HepG2 (cell line): ENCODE data around the gene RAB30. TPM values are rescaled to one million over a fixed set of nuclear protein-coding genes. Genes with fewer than 3 reads are reported as not detected.
A peak's percentile ranks its signal among the peaks of the same experiment; 100 is the strongest.

Experiments
- BCL6 ChIP-seq: IDR thresholded peaks from 2 replicates; pipeline ENCODE4 v1.6.1; 2016; ENCODE audit warnings: missing genetic modification reagents, missing compliant biosample characterization
- CBX5 ChIP-seq: sonication (generic); formaldehyde crosslinking; IDR thresholded peaks from 2 replicates; pipeline ENCODE4 v1.4.0; 2020; ENCODE audit warnings: missing genetic modification reagents, borderline replicate concordance
- KAT2B ChIP-seq: fragments of 150-350 bp; IDR thresholded peaks from 2 replicates; pipeline ENCODE4 v1.6.1; 2014; ENCODE audit warnings: low read depth, low read length, borderline replicate concordance
- KLF16 ChIP-seq, 2 experiments: sonication (generic) in 1 of 2; formaldehyde crosslinking in 1 of 2; IDR thresholded peaks; 2 replicates each; pipeline versions ENCODE4 v1.6.1 to v1.8.0; 2016 to 2023; ENCODE audit warnings: missing genetic modification reagents in 2 of 2, missing compliant biosample characterization in 1 of 2
- MAFK ChIP-seq, 2 experiments: IDR thresholded peaks in 1 of 2; conservative IDR thresholded peaks in 1 of 2; 2 replicates each; pipeline ENCODE4 v1.6.1; 2011; ENCODE audit warnings: improper control_type of control experiment in 2 of 2, low read length in 2 of 2
- MEF2D ChIP-seq: sonication (generic); formaldehyde crosslinking; IDR thresholded peaks from 2 replicates; pipeline ENCODE4 v1.5.1; 2020; ENCODE audit warnings: mild to moderate bottlenecking, missing genetic modification reagents
- MIER2 ChIP-seq: IDR thresholded peaks from 2 replicates; pipeline ENCODE4 v1.6.1; 2016; ENCODE audit warnings: missing biosample characterization, missing genetic modification reagents
- NBN ChIP-seq: fragments of 450-650 bp; conservative IDR thresholded peaks from 2 replicates; pipeline ENCODE4 v1.6.1; 2017
- NR2F6 ChIP-seq, 2 experiments: IDR thresholded peaks; 2 replicates each; pipeline ENCODE4 v1.6.1; 2016; ENCODE audit warnings: antibody characterized with exemption in 1 of 2, mild to moderate bottlenecking in 1 of 2
- PHF20 ChIP-seq: sonication (generic); formaldehyde crosslinking; IDR thresholded peaks from 2 replicates; pipeline ENCODE4 v1.5.0; 2020; ENCODE audit warnings: mild to moderate bottlenecking, missing genetic modification reagents
- SALL1 ChIP-seq: sonication (generic); formaldehyde crosslinking; IDR thresholded peaks from 2 replicates; pipeline ENCODE4 v1.8.0; 2022; ENCODE audit warnings: mild to moderate bottlenecking, missing genetic modification reagents
- SRSF1 ChIP-seq: fragments of 200-400 bp; formaldehyde crosslinking; optimal IDR thresholded peaks from 2 replicates; pipeline ENCODE3; 2017; ENCODE audit warnings: mild to moderate bottlenecking, low read depth, low read length, moderate library complexity
- THAP11 ChIP-seq: IDR thresholded peaks from 2 replicates; pipeline ENCODE4 v1.6.1; 2016; ENCODE audit warnings: missing biosample characterization, missing genetic modification reagents
- ZBTB21 ChIP-seq: sonication (generic); formaldehyde crosslinking; IDR thresholded peaks from 2 replicates; pipeline ENCODE4 v1.4.0; 2020; ENCODE audit warnings: missing genetic modification reagents
- ZBTB7A ChIP-seq: sonication (generic); formaldehyde crosslinking; IDR thresholded peaks from 2 replicates; pipeline ENCODE4 v1.8.0; 2022; ENCODE audit warnings: mild to moderate bottlenecking, missing genetic modification reagents
- ZMYM4 ChIP-seq: sonication (generic); formaldehyde crosslinking; IDR thresholded peaks from 2 replicates; pipeline ENCODE4 v1.8.1; 2023; ENCODE audit warnings: mild to moderate bottlenecking, missing genetic modification reagents
- ZNF282 ChIP-seq: fragments of 450-650 bp; IDR thresholded peaks from 2 replicates; pipeline ENCODE4 v1.6.1; 2018; ENCODE audit not compliant: partially characterized antibody
- ZNF432 ChIP-seq: sonication (generic); formaldehyde crosslinking; IDR thresholded peaks from 2 replicates; pipeline ENCODE4 v1.5.0; 2020; ENCODE audit warnings: missing genetic modification reagents, mild to moderate bottlenecking, borderline replicate concordance
- ZNF614 ChIP-seq: IDR thresholded peaks from 2 replicates; pipeline ENCODE4 v1.6.1; 2018; ENCODE audit warnings: missing biosample characterization, missing genetic modification reagents, inconsistent platforms, borderline replicate concordance
- ZNF773 ChIP-seq: sonication (generic); formaldehyde crosslinking; IDR thresholded peaks from 2 replicates; pipeline ENCODE4 v1.4.0; 2020; ENCODE audit warnings: missing genetic modification reagents, borderline replicate concordance
- ZNF841 ChIP-seq: sonication (generic); formaldehyde crosslinking; IDR thresholded peaks from 2 replicates; pipeline ENCODE4 v1.8.1; 2023; ENCODE audit warnings: missing genetic modification reagents, borderline replicate concordance
- polyA plus RNA-seq, 8 experiments: library from polyadenylated mRNA; depleted of rRNA in 3 of 8; stranded (reverse) in 7 of 8; unstranded in 1 of 8; fragments of >200 nt; fragmentation: Illumina TruSeq in 4 of 8; extraction: Trizol in 4 of 8; gene quantifications; 2 replicates each; pipeline versions ENCODE4 v1.2.1 to v1.2.3, GENCODE V29; 2011 to 2016; ENCODE audit warnings: low read depth in 4 of 8, missing spikeins in 1 of 8, mixed read lengths in 1 of 8; ENCODE audit not compliant: insufficient read depth in 1 of 8
- total RNA-seq, 5 experiments: library from RNA; depleted of rRNA; stranded (reverse); fragments of >200 nt; fragmentation: Illumina TruSeq; extraction: Trizol; gene quantifications; 2 replicates each; pipeline ENCODE4 v1.2.3, GENCODE V29; 2016; ENCODE audit warnings: low read depth in 1 of 5
- TF ChIP-seq, protein P1 (sequence below): sonication (generic); formaldehyde crosslinking; IDR thresholded peaks from 2 replicates; pipeline ENCODE4 v1.4.0; 2020; ENCODE audit warnings: mild to moderate bottlenecking, low read depth, missing genetic modification reagents
- TF ChIP-seq, protein P2 (sequence below): sonication (generic); formaldehyde crosslinking; IDR thresholded peaks from 2 replicates; pipeline ENCODE4 v1.5.0; 2020; ENCODE audit warnings: missing genetic modification reagents
- TF ChIP-seq, protein P3 (sequence below): IDR thresholded peaks from 2 replicates; pipeline ENCODE4 v1.6.1; 2016; ENCODE audit warnings: mild to moderate bottlenecking
- TF ChIP-seq, protein P4 (sequence below): sonication (generic); formaldehyde crosslinking; IDR thresholded peaks from 2 replicates; pipeline ENCODE4 v1.4.0; 2020; ENCODE audit warnings: missing genetic modification reagents

Gene RAB30
- total and polyA plus RNA-seq, 2 of the 13 experiments (the other 11 are each of a cell fraction or from before 2014, with no cell fraction given), result 3.7 to 5.0 TPM

DNA sequence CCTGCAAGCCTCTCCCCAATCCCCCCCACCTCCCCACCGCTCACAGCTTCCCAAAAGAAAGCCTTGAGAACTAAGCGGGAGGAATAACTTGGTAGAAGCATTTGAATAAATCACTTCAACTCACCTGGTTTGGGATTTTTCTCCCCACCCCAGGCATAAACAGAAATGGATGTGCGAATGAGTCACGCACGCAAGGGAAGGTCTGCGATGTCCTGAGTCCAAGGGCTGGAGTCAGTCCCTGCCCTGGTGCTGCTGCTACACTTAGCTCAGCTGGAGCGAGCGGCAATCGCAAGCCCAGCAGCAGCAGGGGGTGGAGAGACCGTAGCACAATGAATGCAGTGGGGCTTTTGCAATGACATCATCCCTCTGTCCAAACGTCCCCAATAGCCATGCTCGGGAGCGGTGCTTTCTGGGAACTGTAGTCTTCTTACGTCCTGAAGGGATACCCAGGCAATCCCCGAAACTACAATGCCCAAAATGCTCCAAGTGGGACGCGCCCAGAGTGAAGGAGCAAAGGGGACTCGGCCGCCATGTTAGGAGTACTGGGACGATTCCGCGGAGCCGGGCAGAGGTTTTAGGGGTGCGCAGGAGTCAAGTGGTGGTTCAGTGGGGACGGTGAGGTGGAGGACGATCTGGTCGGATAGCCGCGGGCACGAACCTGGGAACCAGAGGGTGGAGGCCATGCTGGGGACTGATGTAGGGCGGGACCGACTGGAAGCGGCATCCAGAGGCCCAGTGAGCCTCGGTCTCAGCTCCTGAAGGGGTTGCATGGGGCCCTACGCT, at the start of gene RAB30 (continued):
- peak in 1 of 2 experiments; percentile 18; a peak in 1 of 4 replicates for TF ChIP-seq MAFK (conservative IDR thresholded peaks at IDR 0.05 in 1 of 2, IDR thresholded peaks at IDR 0.05 in 1 of 2; ENCODE audit: low read length in 2 of 2)
- peak; percentile 88 for TF ChIP-seq ZNF614 (CRISPR knock-in tag)
- no peak for TF ChIP-seq MIER2
- TF ChIP-seq, protein P1, sequence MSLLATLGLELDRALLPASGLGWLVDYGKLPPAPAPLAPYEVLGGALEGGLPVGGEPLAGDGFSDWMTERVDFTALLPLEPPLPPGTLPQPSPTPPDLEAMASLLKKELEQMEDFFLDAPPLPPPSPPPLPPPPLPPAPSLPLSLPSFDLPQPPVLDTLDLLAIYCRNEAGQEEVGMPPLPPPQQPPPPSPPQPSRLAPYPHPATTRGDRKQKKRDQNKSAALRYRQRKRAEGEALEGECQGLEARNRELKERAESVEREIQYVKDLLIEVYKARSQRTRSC (CRISPR knock-in tag), result no peak
- TF ChIP-seq ZBTB21 (CRISPR knock-in tag), result peak; percentile 77
- peak; percentile 90 for TF ChIP-seq SALL1 (CRISPR knock-in tag)
- TF ChIP-seq NBN, result no peak
- TF ChIP-seq ZNF773 (CRISPR knock-in tag), result no peak
- TF ChIP-seq MEF2D (CRISPR knock-in tag), result peak; percentile 20; the same call in 1 of the 2 replicates
- TF ChIP-seq ZMYM4 (CRISPR knock-in tag), result peak; percentile 80
- 0 out of 2 replicates have a peak, but pooled peaks have one; percentile 28 for TF ChIP-seq ZBTB7A (CRISPR knock-in tag)
- TF ChIP-seq, protein P2, sequence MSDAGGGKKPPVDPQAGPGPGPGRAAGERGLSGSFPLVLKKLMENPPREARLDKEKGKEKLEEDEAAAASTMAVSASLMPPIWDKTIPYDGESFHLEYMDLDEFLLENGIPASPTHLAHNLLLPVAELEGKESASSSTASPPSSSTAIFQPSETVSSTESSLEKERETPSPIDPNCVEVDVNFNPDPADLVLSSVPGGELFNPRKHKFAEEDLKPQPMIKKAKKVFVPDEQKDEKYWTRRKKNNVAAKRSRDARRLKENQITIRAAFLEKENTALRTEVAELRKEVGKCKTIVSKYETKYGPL (CRISPR knock-in tag), result no peak
- peak in 1 of 2 experiments; percentile 68; a peak in 2 of 4 replicates for TF ChIP-seq KLF16 (CRISPR knock-in tag; IDR thresholded peaks at IDR 0.05)
- TF ChIP-seq PHF20 (CRISPR knock-in tag), result peak; percentile 49; the same call in 1 of the 2 replicates
- TF ChIP-seq, protein P3, sequence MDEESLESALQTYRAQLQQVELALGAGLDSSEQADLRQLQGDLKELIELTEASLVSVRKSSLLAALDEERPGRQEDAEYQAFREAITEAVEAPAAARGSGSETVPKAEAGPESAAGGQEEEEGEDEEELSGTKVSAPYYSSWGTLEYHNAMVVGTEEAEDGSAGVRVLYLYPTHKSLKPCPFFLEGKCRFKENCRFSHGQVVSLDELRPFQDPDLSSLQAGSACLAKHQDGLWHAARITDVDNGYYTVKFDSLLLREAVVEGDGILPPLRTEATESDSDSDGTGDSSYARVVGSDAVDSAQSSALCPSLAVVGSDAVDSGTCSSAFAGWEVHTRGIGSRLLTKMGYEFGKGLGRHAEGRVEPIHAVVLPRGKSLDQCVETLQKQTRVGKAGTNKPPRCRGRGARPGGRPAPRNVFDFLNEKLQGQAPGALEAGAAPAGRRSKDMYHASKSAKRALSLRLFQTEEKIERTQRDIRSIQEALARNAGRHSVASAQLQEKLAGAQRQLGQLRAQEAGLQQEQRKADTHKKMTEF, result peak; percentile 63
- no peak for TF ChIP-seq NR2F6 (IDR thresholded peaks at IDR 0.05)
- TF ChIP-seq NR2F6 (CRISPR knock-in tag; IDR thresholded peaks at IDR 0.05), result peak; percentile 70
- no peak for TF ChIP-seq KAT2B
- TF ChIP-seq CBX5, result peak; percentile 68; the same call in 1 of the 2 replicates
- TF ChIP-seq BCL6 (CRISPR knock-in tag), result no peak; the same call in 1 of the 2 replicates
- TF ChIP-seq ZNF432, result no peak
- TF ChIP-seq ZNF282, result no peak
- no peak for TF ChIP-seq ZNF841
- TF ChIP-seq, protein P4, sequence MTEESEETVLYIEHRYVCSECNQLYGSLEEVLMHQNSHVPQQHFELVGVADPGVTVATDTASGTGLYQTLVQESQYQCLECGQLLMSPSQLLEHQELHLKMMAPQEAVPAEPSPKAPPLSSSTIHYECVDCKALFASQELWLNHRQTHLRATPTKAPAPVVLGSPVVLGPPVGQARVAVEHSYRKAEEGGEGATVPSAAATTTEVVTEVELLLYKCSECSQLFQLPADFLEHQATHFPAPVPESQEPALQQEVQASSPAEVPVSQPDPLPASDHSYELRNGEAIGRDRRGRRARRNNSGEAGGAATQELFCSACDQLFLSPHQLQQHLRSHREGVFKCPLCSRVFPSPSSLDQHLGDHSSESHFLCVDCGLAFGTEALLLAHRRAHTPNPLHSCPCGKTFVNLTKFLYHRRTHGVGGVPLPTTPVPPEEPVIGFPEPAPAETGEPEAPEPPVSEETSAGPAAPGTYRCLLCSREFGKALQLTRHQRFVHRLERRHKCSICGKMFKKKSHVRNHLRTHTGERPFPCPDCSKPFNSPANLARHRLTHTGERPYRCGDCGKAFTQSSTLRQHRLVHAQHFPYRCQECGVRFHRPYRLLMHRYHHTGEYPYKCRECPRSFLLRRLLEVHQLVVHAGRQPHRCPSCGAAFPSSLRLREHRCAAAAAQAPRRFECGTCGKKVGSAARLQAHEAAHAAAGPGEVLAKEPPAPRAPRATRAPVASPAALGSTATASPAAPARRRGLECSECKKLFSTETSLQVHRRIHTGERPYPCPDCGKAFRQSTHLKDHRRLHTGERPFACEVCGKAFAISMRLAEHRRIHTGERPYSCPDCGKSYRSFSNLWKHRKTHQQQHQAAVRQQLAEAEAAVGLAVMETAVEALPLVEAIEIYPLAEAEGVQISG (CRISPR knock-in tag), result peak; percentile 78
- TF ChIP-seq THAP11 (CRISPR knock-in tag), result peak; percentile 99
- peak; percentile 84 for TF ChIP-seq SRSF1
